ENCODE data around the gene GGA3.

The GGA3 gene

DNA sequence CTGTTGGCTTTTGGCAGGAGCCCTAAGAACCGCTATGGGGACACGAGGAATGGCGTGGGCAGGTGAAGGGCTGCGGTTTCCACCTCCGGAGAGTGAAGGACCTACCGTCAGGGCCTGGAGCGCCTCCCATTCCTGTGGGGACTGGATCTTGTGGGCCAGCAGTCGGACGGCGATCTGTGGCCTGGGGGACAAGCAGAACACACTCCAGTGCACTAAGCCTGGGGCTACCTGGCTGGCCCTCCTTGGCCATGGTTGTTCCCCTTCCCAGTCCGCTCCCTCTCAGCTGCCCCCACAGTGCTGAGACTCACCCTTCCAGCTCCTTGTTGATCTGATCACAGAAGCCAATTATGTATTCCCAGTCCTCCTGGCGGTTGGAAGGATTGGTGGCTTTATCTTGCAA, 15.0 kb downstream of the GGA3 start:
- Histone ChIP-seq H2AFZ (ENCODE audit: low read length) (no peak overlapping the region), H3K9me3 (replicated peaks; ENCODE audit: insufficient read depth, low read length) (no peaks in the 10 kb centered on the region), H3K27ac (ENCODE audit: low read length) (no peak overlapping the region), H4K20me1 (ENCODE audit: insufficient read depth, low read length) (no peaks in the 10 kb centered on the region), H3K4me2 (ENCODE audit: low read depth, low read length) (no peak overlapping the region), H3K36me3 (replicated peaks; ENCODE audit: insufficient read depth, low read length) (peaks cover 7% of the 10 kb centered on the region; the same call in 1 of the 2 replicates), H3K9ac (ENCODE audit: low read length) (no peak overlapping the region), H3K4me3 (ENCODE audit: low read length) (no peak overlapping the region), H3K4me1 (ENCODE audit: low read length) (peaks cover 16% of the 10 kb centered on the region), H3F3A (ENCODE audit: insufficient read depth, low read length) (peaks cover 19% of the 10 kb centered on the region), H3K27me3 (replicated peaks; ENCODE audit: insufficient read depth, low read length) (no peaks in the 10 kb centered on the region), H3K79me2 (ENCODE audit: low read length) (peaks cover 48% of the 10 kb centered on the region), H3K9me2 (replicated peaks; ENCODE audit: insufficient read depth, low read length) (no peaks in the 10 kb centered on the region)
- TF ChIP-seq, protein P1, sequence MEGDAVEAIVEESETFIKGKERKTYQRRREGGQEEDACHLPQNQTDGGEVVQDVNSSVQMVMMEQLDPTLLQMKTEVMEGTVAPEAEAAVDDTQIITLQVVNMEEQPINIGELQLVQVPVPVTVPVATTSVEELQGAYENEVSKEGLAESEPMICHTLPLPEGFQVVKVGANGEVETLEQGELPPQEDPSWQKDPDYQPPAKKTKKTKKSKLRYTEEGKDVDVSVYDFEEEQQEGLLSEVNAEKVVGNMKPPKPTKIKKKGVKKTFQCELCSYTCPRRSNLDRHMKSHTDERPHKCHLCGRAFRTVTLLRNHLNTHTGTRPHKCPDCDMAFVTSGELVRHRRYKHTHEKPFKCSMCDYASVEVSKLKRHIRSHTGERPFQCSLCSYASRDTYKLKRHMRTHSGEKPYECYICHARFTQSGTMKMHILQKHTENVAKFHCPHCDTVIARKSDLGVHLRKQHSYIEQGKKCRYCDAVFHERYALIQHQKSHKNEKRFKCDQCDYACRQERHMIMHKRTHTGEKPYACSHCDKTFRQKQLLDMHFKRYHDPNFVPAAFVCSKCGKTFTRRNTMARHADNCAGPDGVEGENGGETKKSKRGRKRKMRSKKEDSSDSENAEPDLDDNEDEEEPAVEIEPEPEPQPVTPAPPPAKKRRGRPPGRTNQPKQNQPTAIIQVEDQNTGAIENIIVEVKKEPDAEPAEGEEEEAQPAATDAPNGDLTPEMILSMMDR (IDR thresholded peaks at IDR 0.05; ENCODE audit: low read length): no peak
- TF ChIP-seq EZH2phosphoT487 (IDR thresholded peaks at IDR 0.05; ENCODE audit: low read length) (no peak), EZH2 (optimal IDR thresholded peaks at IDR 0.05; ENCODE audit: low read depth, low read length) (no peak)
- no peak for DNase-seq

DNA sequence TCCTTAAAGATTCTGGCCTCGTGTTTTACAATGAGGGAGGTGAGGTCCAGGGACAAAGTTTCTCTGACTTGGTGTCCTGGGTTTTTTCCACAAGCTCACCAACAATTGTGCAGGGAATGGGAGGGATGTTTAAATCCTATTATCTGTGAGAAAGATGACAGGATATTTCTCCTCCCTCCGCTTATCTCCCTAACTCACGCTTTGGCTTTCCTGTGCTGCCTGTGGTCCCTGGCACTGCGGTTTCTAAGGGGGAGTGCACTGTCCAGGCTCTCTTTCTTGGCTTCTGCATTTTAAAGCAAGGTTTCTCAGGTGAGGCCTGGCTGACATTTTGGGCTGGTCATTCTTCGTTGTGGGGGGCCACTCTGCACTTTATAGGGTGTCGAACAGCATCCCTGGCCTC, 16.4 kb downstream of the GGA3 start:
- Histone ChIP-seq H3K9me2 (replicated peaks; ENCODE audit: insufficient read depth, low read length) (no peaks in the 10 kb centered on the region), H3K9ac (ENCODE audit: low read length) (no peak overlapping the region), H3K27me3 (replicated peaks; ENCODE audit: insufficient read depth, low read length) (no peaks in the 10 kb centered on the region), H2AFZ (ENCODE audit: low read length) (no peak overlapping the region), H3K9me3 (replicated peaks; ENCODE audit: insufficient read depth, low read length) (no peaks in the 10 kb centered on the region), H3K79me2 (ENCODE audit: low read length) (peaks cover 39% of the 10 kb centered on the region), H3K36me3 (replicated peaks; ENCODE audit: insufficient read depth, low read length) (peaks cover 7% of the 10 kb centered on the region; the same call in 1 of the 2 replicates), H3K27ac (ENCODE audit: low read length) (no peak overlapping the region), H4K20me1 (ENCODE audit: insufficient read depth, low read length) (no peaks in the 10 kb centered on the region), H3K4me2 (ENCODE audit: low read depth, low read length) (no peak overlapping the region), H3K4me3 (ENCODE audit: low read length) (no peak overlapping the region), H3K4me1 (ENCODE audit: low read length) (peaks cover 9% of the 10 kb centered on the region), H3F3A (ENCODE audit: insufficient read depth, low read length) (peaks cover 8% of the 10 kb centered on the region)
- TF ChIP-seq EZH2phosphoT487 (IDR thresholded peaks at IDR 0.05; ENCODE audit: low read length) (no peak), EZH2 (optimal IDR thresholded peaks at IDR 0.05; ENCODE audit: low read depth, low read length) (no peak)
- TF ChIP-seq, protein P1 (IDR thresholded peaks at IDR 0.05; ENCODE audit: low read length): no peak
- DNase-seq: no peak

DNA sequence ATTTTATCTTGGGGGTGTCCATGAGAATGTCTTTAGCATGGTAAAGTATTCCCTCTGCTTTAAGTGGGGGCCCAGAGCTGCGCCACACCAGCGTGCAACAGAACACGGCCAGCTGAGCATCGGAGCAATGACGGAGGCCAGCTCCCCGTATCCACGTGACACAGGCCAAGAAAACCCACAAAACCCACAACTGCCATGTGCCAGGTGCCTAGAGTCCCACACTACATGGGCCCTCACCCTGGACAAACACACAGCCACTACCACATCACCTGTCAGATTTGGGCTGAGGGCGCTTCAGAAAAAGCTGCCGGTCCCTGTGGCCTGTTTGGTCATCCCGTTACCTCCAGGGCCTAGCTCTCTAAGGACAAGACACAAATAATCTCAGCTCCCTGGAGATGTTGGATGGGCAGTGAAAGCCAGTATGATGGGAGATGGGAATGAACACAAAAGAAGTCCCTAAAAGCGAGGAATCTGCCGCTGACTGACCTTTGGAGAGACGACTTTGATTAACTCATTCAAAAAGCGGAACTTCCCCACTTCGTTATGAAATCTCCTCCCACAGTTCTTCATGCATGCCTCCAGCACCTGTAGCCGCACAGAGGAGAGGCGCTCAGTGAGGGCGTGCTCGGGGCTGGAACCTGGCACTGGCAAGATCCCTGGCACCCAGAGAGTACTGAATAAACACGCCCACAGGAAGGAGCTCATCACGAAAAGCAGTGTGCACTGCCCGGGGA, 17.1 kb downstream of the GGA3 start:
- Histone ChIP-seq H3K9me2 (replicated peaks; ENCODE audit: insufficient read depth, low read length) (no peaks in the 10 kb centered on the region), H3K4me2 (ENCODE audit: low read depth, low read length) (no peak overlapping the region), H3K9ac (ENCODE audit: low read length) (no peak overlapping the region), H3K4me1 (ENCODE audit: low read length) (peaks cover 2% of the 10 kb centered on the region), H3K36me3 (replicated peaks; ENCODE audit: insufficient read depth, low read length) (peaks cover 7% of the 10 kb centered on the region; the same call in 1 of the 2 replicates), H3K27ac (ENCODE audit: low read length) (no peak overlapping the region), H4K20me1 (ENCODE audit: insufficient read depth, low read length) (no peaks in the 10 kb centered on the region), H3K27me3 (replicated peaks; ENCODE audit: insufficient read depth, low read length) (no peaks in the 10 kb centered on the region), H3K4me3 (ENCODE audit: low read length) (no peak overlapping the region), H3F3A (ENCODE audit: insufficient read depth, low read length) (peaks cover under 1% of the 10 kb centered on the region; the same call in 1 of the 2 replicates), H2AFZ (ENCODE audit: low read length) (no peak overlapping the region), H3K9me3 (replicated peaks; ENCODE audit: insufficient read depth, low read length) (no peaks in the 10 kb centered on the region), H3K79me2 (ENCODE audit: low read length) (peaks cover 32% of the 10 kb centered on the region)
- no peak for DNase-seq
- TF ChIP-seq EZH2 (optimal IDR thresholded peaks at IDR 0.05; ENCODE audit: low read depth, low read length): no peak
- TF ChIP-seq, protein P1 (IDR thresholded peaks at IDR 0.05; ENCODE audit: low read length): no peak
- TF ChIP-seq EZH2phosphoT487 (IDR thresholded peaks at IDR 0.05; ENCODE audit: low read length): no peak

Measured in MM.1S (cell line).